Neural cell (in vitro differentiated cells): ENCODE results near the gene JDP2. TPM values are rescaled to one million over a fixed set of nuclear protein-coding genes. Genes with fewer than 3 reads are reported as not detected.

ENCODE experiments used
- H2AFZ ChIP-seq: fragments of 200-600, 300-800 bp; sonication (generic), shearing (Covaris generic); 2 replicates; pipeline ENCODE4 v1.6.0; 2014; ENCODE audit warnings: low read depth, mild to moderate bottlenecking, antibody characterized with exemption, low read length, moderate library complexity
- H3F3A ChIP-seq: fragments of 200-600 bp; shearing (Covaris generic); 2 replicates; pipeline ENCODE4 v1.6.1; 2016; ENCODE audit warnings: mild to moderate bottlenecking, moderate library complexity, mixed read lengths, antibody characterized with exemption, low read length; ENCODE audit not compliant: insufficient read depth, poor library complexity, severe bottlenecking
- H3K27ac ChIP-seq: fragments of 200-600, 300-800 bp; sonication (generic), shearing (Covaris generic); 2 replicates; pipeline ENCODE4 v1.5.1; 2014; ENCODE audit warnings: mild to moderate bottlenecking, low read length, moderate library complexity
- H3K27me3 ChIP-seq: fragments of 300-800, 200-600 bp; sonication (generic), shearing (Covaris generic); 2 replicates; pipeline ENCODE4 v1.6.0; 2014; ENCODE audit warnings: mild to moderate bottlenecking, low read depth, low read length, moderate library complexity; ENCODE audit not compliant: insufficient read depth
- H3K36me3 ChIP-seq: fragments of 300-800, 200-600 bp; sonication (generic), shearing (Covaris generic); 2 replicates; pipeline ENCODE4 v1.5.1; 2014; ENCODE audit warnings: mild to moderate bottlenecking, antibody characterized with exemption, low read length, moderate library complexity; ENCODE audit not compliant: insufficient read depth
- H3K4me2 ChIP-seq: fragments of 300-800, 200-600 bp; sonication (generic), shearing (Covaris generic); 2 replicates; pipeline ENCODE4 v1.6.0; 2014; ENCODE audit warnings: mild to moderate bottlenecking, low read length
- H3K4me3 ChIP-seq: fragments of 300-800, 200-600 bp; sonication (generic), shearing (Covaris generic); 2 replicates; pipeline ENCODE4 v1.5.1; 2014; ENCODE audit warnings: mild to moderate bottlenecking, low read length, moderate library complexity
- H3K79me2 ChIP-seq: fragments of 200-600 bp; shearing (Covaris generic); replicated peaks from 2 replicates; pipeline ENCODE4 v1.6.0; 2014; ENCODE audit warnings: mild to moderate bottlenecking, low read length, moderate library complexity; ENCODE audit not compliant: insufficient read depth
- H3K9ac ChIP-seq: fragments of 300-800, 200-600 bp; sonication (generic), shearing (Covaris generic); 2 replicates; pipeline ENCODE4 v1.6.1; 2016; ENCODE audit warnings: mild to moderate bottlenecking, low read length, mixed read lengths
- H3K9me2 ChIP-seq: fragments of 200-600 bp; shearing (Covaris generic); 2 replicates; pipeline ENCODE4 v1.6.1; 2016; ENCODE audit warnings: mild to moderate bottlenecking, low read length, mixed read lengths; ENCODE audit not compliant: insufficient read depth
- H3K9me3 ChIP-seq: fragments of 200-600, 300-800 bp; sonication (generic), shearing (Covaris generic); 2 replicates; pipeline ENCODE4 v1.6.1; 2016; ENCODE audit warnings: mild to moderate bottlenecking, mixed run types, low read length, moderate library complexity, mixed read lengths
- H4K20me1 ChIP-seq: fragments of 200-600 bp; shearing (Covaris generic); 2 replicates; pipeline ENCODE4 v1.6.1; 2016; ENCODE audit warnings: mild to moderate bottlenecking, mixed run types; ENCODE audit not compliant: insufficient read depth
- EP300 ChIP-seq: fragments of 450-650 bp; conservative IDR thresholded peaks from 2 replicates; pipeline ENCODE4 v1.6.1; 2014; ENCODE audit warnings: antibody characterized with exemption, mild to moderate bottlenecking, moderate library complexity; ENCODE audit not compliant: poor library complexity, severe bottlenecking
- EZH2 ChIP-seq: fragments of 200-600, 300-800 bp; shearing (Covaris generic), sonication (generic); IDR thresholded peaks from 2 replicates; pipeline ENCODE4 v1.6.1; 2014; ENCODE audit warnings: antibody characterized with exemption, low read length, borderline replicate concordance, mild to moderate bottlenecking; ENCODE audit not compliant: insufficient read depth, poor library complexity, severe bottlenecking
- MXI1 ChIP-seq: fragments of 450-650 bp; conservative IDR thresholded peaks from 2 replicates; pipeline ENCODE4 v1.6.1; 2014; ENCODE audit warnings: antibody characterized with exemption, mild to moderate bottlenecking; ENCODE audit not compliant: poor library complexity, severe bottlenecking
- POLR2AphosphoS5 ChIP-seq: IDR thresholded peaks from 2 replicates; pipeline ENCODE4 v1.6.1; 2012
- RAD21 ChIP-seq: fragments of 450-650 bp; conservative IDR thresholded peaks from 2 replicates; pipeline ENCODE4 v1.6.1; 2014; ENCODE audit warnings: antibody characterized with exemption, mild to moderate bottlenecking, moderate library complexity
- SMC3 ChIP-seq: fragments of 450-650 bp; conservative IDR thresholded peaks from 2 replicates; pipeline ENCODE4 v1.6.1; 2014; ENCODE audit warnings: antibody characterized with exemption, mild to moderate bottlenecking, moderate library complexity; ENCODE audit not compliant: poor library complexity
- TAF1 ChIP-seq: IDR thresholded peaks from 2 replicates; pipeline ENCODE4 v1.6.1; 2012; ENCODE audit warnings: low read depth
- polyA plus RNA-seq: library from polyadenylated mRNA; depleted of rRNA; stranded (reverse); fragments of >200 nt; gene quantifications from 2 replicates; pipeline ENCODE4 v1.2.3, GENCODE V29; 2014
- TF ChIP-seq, protein P1 (sequence below): IDR thresholded peaks from 2 replicates; pipeline ENCODE4 v1.6.1; 2012; ENCODE audit warnings: borderline replicate concordance
- TF ChIP-seq, protein P2 (sequence below): fragments of 450-650 bp; IDR thresholded peaks from 2 replicates; pipeline ENCODE4 v1.5.1; 2014; ENCODE audit warnings: antibody characterized with exemption, mild to moderate bottlenecking, moderate library complexity; ENCODE audit not compliant: poor library complexity, severe bottlenecking

The JDP2 gene
- polyA plus RNA-seq, 1 donor from 2014 or later = 20.3 TPM

DNA sequence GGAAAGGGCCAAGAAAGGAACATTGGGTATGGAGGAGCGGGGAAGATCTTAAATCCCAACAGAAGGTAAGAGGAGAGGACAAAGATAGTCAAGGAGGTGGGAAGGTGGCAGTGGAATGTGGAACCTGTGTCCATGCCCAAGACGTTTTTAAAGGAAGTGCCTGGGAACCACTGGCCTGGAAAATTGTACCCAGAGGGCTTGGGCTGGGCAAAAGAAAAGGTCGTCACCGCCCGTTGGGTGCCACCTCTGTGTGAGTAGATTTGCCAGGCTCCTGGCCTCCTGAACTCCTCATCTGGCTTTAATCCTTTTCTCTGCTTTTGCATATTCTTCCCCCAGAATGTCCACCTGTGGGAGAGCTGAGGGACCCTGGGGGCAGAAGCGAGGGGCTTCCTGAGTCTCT, 32.6 kb downstream of the JDP2 start:
- no peak overlapping the region for H3K27ac ChIP-seq
- no peak for TF ChIP-seq RAD21
- no peak for TF ChIP-seq SMC3
- TF ChIP-seq EP300 = no peak
- TF ChIP-seq, protein P1, sequence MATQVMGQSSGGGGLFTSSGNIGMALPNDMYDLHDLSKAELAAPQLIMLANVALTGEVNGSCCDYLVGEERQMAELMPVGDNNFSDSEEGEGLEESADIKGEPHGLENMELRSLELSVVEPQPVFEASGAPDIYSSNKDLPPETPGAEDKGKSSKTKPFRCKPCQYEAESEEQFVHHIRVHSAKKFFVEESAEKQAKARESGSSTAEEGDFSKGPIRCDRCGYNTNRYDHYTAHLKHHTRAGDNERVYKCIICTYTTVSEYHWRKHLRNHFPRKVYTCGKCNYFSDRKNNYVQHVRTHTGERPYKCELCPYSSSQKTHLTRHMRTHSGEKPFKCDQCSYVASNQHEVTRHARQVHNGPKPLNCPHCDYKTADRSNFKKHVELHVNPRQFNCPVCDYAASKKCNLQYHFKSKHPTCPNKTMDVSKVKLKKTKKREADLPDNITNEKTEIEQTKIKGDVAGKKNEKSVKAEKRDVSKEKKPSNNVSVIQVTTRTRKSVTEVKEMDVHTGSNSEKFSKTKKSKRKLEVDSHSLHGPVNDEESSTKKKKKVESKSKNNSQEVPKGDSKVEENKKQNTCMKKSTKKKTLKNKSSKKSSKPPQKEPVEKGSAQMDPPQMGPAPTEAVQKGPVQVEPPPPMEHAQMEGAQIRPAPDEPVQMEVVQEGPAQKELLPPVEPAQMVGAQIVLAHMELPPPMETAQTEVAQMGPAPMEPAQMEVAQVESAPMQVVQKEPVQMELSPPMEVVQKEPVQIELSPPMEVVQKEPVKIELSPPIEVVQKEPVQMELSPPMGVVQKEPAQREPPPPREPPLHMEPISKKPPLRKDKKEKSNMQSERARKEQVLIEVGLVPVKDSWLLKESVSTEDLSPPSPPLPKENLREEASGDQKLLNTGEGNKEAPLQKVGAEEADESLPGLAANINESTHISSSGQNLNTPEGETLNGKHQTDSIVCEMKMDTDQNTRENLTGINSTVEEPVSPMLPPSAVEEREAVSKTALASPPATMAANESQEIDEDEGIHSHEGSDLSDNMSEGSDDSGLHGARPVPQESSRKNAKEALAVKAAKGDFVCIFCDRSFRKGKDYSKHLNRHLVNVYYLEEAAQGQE = no peak
- TF ChIP-seq MXI1 = no peak
- TF ChIP-seq, protein P2, sequence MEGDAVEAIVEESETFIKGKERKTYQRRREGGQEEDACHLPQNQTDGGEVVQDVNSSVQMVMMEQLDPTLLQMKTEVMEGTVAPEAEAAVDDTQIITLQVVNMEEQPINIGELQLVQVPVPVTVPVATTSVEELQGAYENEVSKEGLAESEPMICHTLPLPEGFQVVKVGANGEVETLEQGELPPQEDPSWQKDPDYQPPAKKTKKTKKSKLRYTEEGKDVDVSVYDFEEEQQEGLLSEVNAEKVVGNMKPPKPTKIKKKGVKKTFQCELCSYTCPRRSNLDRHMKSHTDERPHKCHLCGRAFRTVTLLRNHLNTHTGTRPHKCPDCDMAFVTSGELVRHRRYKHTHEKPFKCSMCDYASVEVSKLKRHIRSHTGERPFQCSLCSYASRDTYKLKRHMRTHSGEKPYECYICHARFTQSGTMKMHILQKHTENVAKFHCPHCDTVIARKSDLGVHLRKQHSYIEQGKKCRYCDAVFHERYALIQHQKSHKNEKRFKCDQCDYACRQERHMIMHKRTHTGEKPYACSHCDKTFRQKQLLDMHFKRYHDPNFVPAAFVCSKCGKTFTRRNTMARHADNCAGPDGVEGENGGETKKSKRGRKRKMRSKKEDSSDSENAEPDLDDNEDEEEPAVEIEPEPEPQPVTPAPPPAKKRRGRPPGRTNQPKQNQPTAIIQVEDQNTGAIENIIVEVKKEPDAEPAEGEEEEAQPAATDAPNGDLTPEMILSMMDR = no peak
- no peak for TF ChIP-seq TAF1
- no peak for TF ChIP-seq POLR2AphosphoS5
- no peak for TF ChIP-seq EZH2
- no peaks in the 10 kb centered on the region for H3K79me2 ChIP-seq
- no peaks in the 10 kb centered on the region for H3F3A ChIP-seq
- no peak overlapping the region for H2AFZ ChIP-seq
- no peaks in the 10 kb centered on the region for H3K36me3 ChIP-seq
- H3K27me3 ChIP-seq = no peaks in the 10 kb centered on the region
- no peaks in the 10 kb centered on the region for H4K20me1 ChIP-seq
- H3K9ac ChIP-seq = no peak overlapping the region
- H3K9me3 ChIP-seq = no peaks in the 10 kb centered on the region
- no peak overlapping the region for H3K4me3 ChIP-seq
- no peaks in the 10 kb centered on the region for H3K9me2 ChIP-seq
- no peak overlapping the region for H3K4me2 ChIP-seq

DNA sequence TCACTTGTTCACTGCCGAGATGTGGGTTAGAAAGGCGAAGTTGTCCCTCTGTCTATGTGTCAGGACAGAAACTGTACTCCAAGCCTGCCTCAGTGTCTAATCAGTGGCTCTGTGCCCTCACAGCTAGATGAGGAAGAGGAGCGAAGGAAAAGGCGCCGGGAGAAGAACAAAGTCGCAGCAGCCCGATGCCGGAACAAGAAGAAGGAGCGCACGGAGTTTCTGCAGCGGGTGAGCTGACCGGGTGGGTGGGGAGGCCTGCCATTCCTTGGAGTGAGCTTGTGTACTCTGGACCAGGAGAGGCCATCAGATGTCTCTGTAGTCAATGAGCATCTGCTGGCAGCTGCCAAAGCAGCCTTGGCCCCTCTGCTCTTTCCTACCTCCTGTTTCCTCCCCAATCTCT, 33.5 kb downstream of the JDP2 start:
- Histone ChIP-seq H3K27me3 (no peaks in the 10 kb centered on the region), H3K27ac (no peak overlapping the region), H3F3A (no peaks in the 10 kb centered on the region), H4K20me1 (no peaks in the 10 kb centered on the region), H3K4me2 (no peak overlapping the region), H3K9ac (no peak overlapping the region), H3K9me3 (no peaks in the 10 kb centered on the region), H3K9me2 (no peaks in the 10 kb centered on the region), H2AFZ (no peak overlapping the region), H3K36me3 (no peaks in the 10 kb centered on the region), H3K4me3 (no peak overlapping the region), H3K79me2 (no peaks in the 10 kb centered on the region)
- no peak for TF ChIP-seq POLR2AphosphoS5
- TF ChIP-seq, protein P2 = no peak
- no peak for TF ChIP-seq MXI1
- TF ChIP-seq, protein P1 = no peak
- no peak for TF ChIP-seq TAF1
- TF ChIP-seq EZH2 = no peak
- TF ChIP-seq EP300 = no peak
- TF ChIP-seq RAD21 = no peak
- TF ChIP-seq SMC3 = no peak
